ENCODE measurements around the gene CNEP1R1. TPM values are rescaled to one million over a fixed set of nuclear protein-coding genes. Genes with fewer than 3 reads are reported as not detected.

CNEP1R1 gene
- total and polyA plus RNA-seq, 2 of the 8 experiments (the other 6 are each of a cell fraction or from before 2014, with no cell fraction given), result 10.6 to 13.6 TPM

- TF ChIP-seq RXRA (IDR thresholded peaks at IDR 0.05; ENCODE audit: insufficient read depth, low read depth, low read length), result no peak
- TF ChIP-seq POLR2AphosphoS5 (IDR thresholded peaks at IDR 0.05; ENCODE audit: low read depth, low read length), result no peak
- TF ChIP-seq NRF1 (IDR thresholded peaks at IDR 0.05; ENCODE audit: low read depth, low read length), result no peak
- no peak for TF ChIP-seq RFX5 (IDR thresholded peaks at IDR 0.05; ENCODE audit: borderline replicate concordance, low read depth, low read length)
- TF ChIP-seq KDM1A (IDR thresholded peaks at IDR 0.05; ENCODE audit: borderline replicate concordance, low read length), result no peak
- TF ChIP-seq CEBPB (IDR thresholded peaks at IDR 0.05; ENCODE audit: low read depth, low read length), result no peak
- TF ChIP-seq CHD7 (IDR thresholded peaks at IDR 0.05; ENCODE audit: insufficient replicate concordance, low read length), result no peak
Observed at GRCh38 chr16:50001144-50001543, 23.9 kb upstream of the CNEP1R1 start (continued).
